Kidney epithelial cell (primary cell): ENCODE results near the gene TTLL7. TPM values are rescaled to one million over a fixed set of nuclear protein-coding genes. Genes with fewer than 3 reads are reported as not detected.

ENCODE experiments used
- DNase-seq: peaks from one replicate; pipeline ENCODE4 v3.0.0-alpha.2; 2010; ENCODE audit warnings: low read depth
- H3K27me3 ChIP-seq: 2 replicates; pipeline ENCODE4 v1.6.0; 2011; ENCODE audit warnings: low read length; ENCODE audit not compliant: control insufficient read depth, insufficient read depth
- H3K36me3 ChIP-seq: 2 replicates; pipeline ENCODE4 v1.5.1; 2011; ENCODE audit warnings: low read length; ENCODE audit not compliant: control insufficient read depth, insufficient read depth
- H3K4me3 ChIP-seq: 2 replicates; pipeline ENCODE4 v1.5.1; 2011; ENCODE audit warnings: low read depth, mild to moderate bottlenecking, control low read depth, low read length
- total RNA-seq: library from RNA; depleted of rRNA; stranded (reverse); fragments of >200 nt; gene quantifications from 2 replicates; pipeline ENCODE4 v1.2.3, GENCODE V29; 2015
- TF ChIP-seq, protein P1 (sequence below): IDR thresholded peaks from 2 replicates; pipeline ENCODE4 v1.5.1; 2011; ENCODE audit warnings: mild to moderate bottlenecking, moderate library complexity, low read length, control low read depth, inconsistent platforms; ENCODE audit not compliant: insufficient read depth, poor library complexity, severe bottlenecking

The TTLL7 gene
- total RNA-seq, 1 donor from 2014 or later, result 4.4 TPM

GRCh38 chr1:83928396-83928795 is 70.5 kb downstream of the TTLL7 start:
- H3K36me3 ChIP-seq, result no peaks in the 10 kb centered on the region
- no peak for DNase-seq
- TF ChIP-seq, protein P1, sequence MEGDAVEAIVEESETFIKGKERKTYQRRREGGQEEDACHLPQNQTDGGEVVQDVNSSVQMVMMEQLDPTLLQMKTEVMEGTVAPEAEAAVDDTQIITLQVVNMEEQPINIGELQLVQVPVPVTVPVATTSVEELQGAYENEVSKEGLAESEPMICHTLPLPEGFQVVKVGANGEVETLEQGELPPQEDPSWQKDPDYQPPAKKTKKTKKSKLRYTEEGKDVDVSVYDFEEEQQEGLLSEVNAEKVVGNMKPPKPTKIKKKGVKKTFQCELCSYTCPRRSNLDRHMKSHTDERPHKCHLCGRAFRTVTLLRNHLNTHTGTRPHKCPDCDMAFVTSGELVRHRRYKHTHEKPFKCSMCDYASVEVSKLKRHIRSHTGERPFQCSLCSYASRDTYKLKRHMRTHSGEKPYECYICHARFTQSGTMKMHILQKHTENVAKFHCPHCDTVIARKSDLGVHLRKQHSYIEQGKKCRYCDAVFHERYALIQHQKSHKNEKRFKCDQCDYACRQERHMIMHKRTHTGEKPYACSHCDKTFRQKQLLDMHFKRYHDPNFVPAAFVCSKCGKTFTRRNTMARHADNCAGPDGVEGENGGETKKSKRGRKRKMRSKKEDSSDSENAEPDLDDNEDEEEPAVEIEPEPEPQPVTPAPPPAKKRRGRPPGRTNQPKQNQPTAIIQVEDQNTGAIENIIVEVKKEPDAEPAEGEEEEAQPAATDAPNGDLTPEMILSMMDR, result no peak

DNA sequence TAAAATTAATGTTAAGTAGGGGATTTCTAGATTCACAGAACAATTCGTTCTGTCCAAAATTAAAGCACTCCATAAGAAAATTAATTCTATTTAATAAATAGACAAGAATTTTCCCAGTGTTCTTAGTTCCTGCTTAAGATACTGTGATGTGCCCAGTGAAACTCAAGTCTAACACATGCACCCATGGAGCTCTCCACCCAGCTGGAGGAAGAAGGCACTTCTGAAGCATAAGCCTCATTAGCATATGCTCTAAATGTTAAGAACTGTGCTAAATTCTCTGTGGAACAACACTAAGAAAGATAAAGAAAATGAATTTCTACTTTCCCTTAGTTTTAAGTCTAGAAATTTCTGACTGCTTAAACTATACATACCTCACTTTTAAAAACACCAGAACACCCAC is 71.2 kb downstream of the TTLL7 start:
- Histone ChIP-seq H3K36me3 (no peaks in the 10 kb centered on the region), H3K27me3 (no peaks in the 10 kb centered on the region), H3K4me3 (no peak overlapping the region)
- no peak for DNase-seq
- TF ChIP-seq, protein P1, result no peak

More at GRCh38 chr1:83928396-83928795, 70.5 kb downstream of the TTLL7 start:
- no peak overlapping the region for H3K4me3 ChIP-seq
- H3K27me3 ChIP-seq, result no peaks in the 10 kb centered on the region

DNA sequence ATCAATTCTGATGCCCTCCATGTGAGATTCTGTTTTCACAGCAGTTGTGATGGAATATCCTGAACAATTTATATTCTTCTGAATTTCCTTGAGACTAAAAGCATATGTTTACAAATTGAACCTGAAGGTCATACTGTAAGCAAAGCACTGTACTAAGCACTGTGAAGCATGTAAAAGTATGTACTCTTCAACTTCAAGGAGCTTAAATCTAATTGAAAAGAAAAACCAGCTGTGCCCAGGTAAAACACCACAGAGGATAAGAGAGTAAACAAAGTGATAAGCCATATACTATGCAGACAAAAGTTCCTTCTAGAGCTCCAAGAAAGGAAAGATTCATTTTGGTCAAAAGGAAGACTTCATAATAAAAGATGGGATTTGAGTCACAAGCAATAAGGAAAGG is 71.9 kb downstream of the TTLL7 start:
- no peak overlapping the region for H3K4me3 ChIP-seq
- TF ChIP-seq, protein P1, result no peak
- H3K27me3 ChIP-seq, result no peaks in the 10 kb centered on the region
- DNase-seq, result no peak
- H3K36me3 ChIP-seq, result no peaks in the 10 kb centered on the region

DNA sequence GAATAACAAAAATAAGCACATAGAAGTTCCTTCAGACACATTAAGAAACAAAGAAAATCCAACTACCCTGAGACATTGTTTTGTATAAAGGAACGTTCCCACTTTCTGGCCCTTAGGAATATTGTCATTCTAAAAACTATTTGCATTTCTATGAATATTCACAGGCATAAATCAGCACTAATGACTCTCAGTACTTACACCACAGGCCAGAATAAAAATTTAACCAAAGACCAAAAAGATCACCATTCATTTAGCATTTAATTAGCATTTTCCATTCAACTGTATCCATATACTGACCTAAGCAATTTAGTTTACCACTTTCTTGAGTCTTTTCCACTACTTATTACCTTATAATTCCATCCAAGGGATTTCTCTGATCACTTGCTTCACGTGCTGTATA is 75.4 kb downstream of the TTLL7 start:
- TF ChIP-seq, protein P1, result no peak
- DNase-seq, result no peak
- Histone ChIP-seq H3K36me3 (no peaks in the 10 kb centered on the region), H3K27me3 (no peaks in the 10 kb centered on the region), H3K4me3 (no peak overlapping the region)

DNA sequence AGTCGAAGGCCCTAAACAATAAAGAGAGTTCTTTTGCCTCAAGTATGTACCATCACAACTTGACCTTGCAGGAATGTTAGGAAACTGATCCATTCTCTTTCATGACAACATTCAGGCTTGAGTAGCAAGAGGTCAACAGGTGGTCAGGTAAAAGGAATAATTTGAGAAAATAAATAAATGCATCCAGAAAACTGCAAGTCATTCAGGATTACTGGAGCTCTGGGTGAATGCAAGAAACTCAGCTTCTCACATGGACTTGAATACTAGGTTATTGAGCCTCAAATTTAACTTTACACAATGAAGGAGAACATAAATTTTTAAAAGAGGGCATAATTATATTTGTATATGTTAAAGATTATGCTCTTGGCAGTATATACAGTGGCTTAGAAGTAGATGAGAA is 76.5 kb downstream of the TTLL7 start:
- Histone ChIP-seq H3K27me3 (no peaks in the 10 kb centered on the region), H3K4me3 (no peak overlapping the region), H3K36me3 (no peaks in the 10 kb centered on the region)
- TF ChIP-seq, protein P1, result no peak
- DNase-seq, result no peak

DNA sequence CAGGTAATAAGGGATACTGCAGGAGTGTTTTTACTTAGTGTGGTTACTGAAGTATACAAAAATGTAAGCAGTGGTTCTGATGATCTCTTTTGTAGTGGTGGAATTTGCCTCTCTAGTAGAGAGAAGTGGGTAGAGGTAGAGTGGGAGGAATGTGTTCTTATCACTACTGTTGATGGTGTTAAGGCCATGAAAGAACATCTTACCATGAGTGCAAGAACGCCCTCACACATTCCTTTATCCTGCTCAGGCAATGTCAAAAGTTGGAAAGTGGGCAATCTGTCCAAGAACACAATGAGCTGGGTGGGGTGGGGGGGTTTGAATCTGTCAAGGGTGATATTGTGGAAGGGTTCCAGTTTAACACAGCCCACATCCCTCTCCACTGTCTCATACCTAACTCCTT is 78.6 kb downstream of the TTLL7 start:
- DNase-seq, result no peak
- TF ChIP-seq, protein P1, result no peak
- Histone ChIP-seq H3K4me3 (no peak overlapping the region), H3K36me3 (no peaks in the 10 kb centered on the region), H3K27me3 (no peaks in the 10 kb centered on the region)
